Adipose tissue (tissue), 3 donors: ENCODE measurements around the gene LRRC59. TPM values are rescaled to one million over a fixed set of nuclear protein-coding genes. Genes with fewer than 3 reads are reported as not detected.
"Not testable (repeated sequence)": the region's sequence is repeated elsewhere in the genome, so short reads cannot be mapped to it uniquely, and the experiment has no call there.

ENCODE experiments used
- H3K27ac ChIP-seq: one replicate; pipeline ENCODE4 v1.5.1; 2013; ENCODE audit warnings: low read depth, low read length
- WGBS, 3 donors: extraction: QIAGEN DNeasy Blood & Tissue Kit; methylation state at CpG; one replicate each; pipeline ENCODE4 v1.1.7; 2013; 5-methylcytosine and 5-hydroxymethylcytosine counted together
- polyA plus RNA-seq, 3 donors: library from polyadenylated mRNA; stranded (reverse); fragments of 200-250 nt; gene quantifications; one replicate each; pipeline ENCODE4 v1.2.3, GENCODE V29; 2013
- donor health status: healthy with polysubstance abuse.
- donor health status: Bipolar disorder and iron deficiency.
- donor health status: healthy.

The LRRC59 gene
- polyA plus RNA-seq, 3 donors, result 57.1 to 74.7 (median 63.1) TPM

DNA sequence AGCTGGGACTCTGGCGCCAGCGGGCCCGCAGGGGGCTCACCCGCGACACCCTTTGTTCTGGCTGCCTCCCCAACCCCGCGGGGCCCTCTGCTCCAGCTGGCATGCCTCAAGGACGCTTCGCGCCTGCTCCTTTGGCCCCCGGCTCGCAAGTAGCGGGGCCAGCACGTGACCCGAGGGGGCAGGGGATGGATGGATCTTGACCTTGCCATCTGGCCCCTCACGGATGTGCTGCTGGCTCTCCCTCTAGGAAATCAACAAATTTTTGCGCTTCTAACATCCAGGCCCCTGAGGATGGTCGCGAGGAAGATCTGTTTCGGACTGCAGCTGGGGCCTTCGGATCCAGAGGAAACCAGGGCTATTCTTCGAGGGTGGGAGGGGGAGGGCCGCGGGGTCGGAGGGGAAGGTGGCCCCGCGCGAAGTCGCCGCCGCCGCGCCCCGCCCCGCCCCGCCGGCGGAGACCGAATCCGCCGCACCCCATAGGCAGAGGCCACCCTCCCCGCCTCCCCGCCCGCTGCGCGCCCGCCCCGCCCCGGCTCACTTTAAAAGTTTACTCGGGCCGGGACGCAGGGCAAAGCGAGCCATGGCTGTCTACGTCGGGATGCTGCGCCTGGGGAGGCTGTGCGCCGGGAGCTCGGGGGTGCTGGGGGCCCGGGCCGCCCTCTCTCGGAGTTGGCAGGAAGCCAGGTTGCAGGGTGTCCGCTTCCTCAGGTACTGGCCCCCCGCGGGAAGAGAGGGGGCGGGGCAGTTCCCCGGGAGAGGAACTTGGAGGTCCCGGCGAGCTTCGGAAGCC is 28.6 kb upstream of the LRRC59 start, which contains the start of gene ACSF2:
Gene ACSF2, plus strand, starts transcription at position 537 of the 790 bp plus-strand sequence. Its CDS starts 44 bp downstream, at position 581.
- H3K27ac ChIP-seq, result no peak within 1 kb of the TSS
- 1% methylated on average over 49 to 70 of the region's 70 CpGs for WGBS, 3 donors

DNA sequence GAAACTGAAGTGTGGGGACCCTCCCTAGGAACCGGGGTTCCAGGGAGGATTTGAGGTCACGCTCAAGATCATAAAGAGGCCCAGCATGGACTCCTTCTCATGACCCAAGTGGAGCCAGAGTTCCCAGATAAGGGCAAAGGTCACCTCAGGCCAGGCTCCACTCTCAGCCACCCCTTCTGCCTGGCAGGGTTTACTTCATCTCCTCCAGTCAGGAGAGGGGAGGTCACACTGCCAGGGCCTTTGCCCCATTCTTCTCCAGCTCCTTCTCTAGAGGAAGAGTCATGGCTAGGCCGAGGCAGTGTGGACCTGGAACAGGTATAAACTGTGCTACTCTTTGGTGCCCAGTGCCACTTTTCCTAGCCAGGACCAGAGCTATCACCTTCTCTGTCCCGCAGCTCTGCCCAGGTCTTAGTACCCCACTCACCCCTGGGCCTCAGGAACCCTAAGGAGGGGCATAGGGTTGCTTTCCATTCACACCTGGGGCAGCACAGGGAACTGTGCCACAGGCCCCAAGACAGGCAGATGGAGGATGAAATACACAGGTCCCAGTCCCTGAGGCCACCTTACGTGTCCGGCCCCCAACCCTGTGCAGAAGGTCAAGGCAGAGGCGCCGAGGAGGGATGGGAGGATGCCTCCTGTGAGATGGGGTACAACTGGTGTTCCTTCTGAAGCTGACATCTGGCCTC is 27.8 kb upstream of the LRRC59 start:
- 75 to 87% (median 85%) methylated on average over 8 of the region's 8 CpGs for WGBS, 3 donors
- H3K27ac ChIP-seq, result no peak overlapping the region

- WGBS, 3 donors, result 67 to 81% (median 77%) methylated on average over 9 of the region's 9 CpGs
- no peak overlapping the region for H3K27ac ChIP-seq
Measured at GRCh38 chr17:50424246-50424995, 27.1 kb upstream of the LRRC59 start.

GRCh38 chr17:50423553-50424159 is 26.3 kb upstream of the LRRC59 start:
- WGBS, 3 donors, result 31 to 35% (median 33%) methylated on average over 6 of the region's 6 CpGs
- H3K27ac ChIP-seq, result no peak overlapping the region

GRCh38 chr17:50422738-50423137 is 25.4 kb upstream of the LRRC59 start:
- no peak overlapping the region for H3K27ac ChIP-seq
- WGBS, 3 donors, result 75 to 96% (median 89%) methylated on average over 2 of the region's 2 CpGs

DNA sequence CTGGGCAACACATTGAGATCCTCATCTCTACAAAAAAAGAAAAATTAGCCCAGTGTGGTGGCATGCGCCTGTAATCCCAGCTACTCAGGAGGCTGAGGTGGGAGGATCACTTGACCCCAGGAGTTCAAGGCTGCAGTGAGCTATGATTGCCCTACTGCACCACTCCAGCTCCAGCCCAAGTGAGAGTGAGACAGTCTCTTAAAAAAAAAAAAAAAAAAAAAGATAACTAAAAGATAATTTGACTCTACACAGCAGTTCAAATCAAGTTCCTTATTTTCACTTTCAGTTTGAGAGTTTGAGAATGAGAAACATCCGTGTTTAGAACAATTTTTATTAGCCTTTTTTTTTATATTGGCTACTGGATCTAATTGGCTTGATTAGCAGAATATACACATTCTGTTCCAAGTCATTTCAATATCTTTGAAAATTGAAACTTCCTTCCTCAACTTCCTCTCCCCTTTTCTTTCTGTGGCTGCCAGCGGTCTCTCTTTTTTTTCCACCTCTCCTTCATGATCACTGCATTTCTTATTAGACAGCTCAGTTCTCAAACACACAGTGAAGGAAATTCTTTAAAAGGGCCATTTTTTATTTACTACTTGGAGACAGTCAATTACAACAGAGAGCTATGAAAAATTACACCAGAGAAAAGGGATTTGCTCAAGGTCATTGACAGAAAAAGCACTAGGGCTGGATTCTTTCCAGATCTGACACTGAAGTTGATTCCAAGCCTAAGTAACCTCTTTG is 24.2 kb upstream of the LRRC59 start:
- H3K27ac ChIP-seq, result no peak overlapping the region
- 28 to 33% (median 30%) methylated on average over 3 of the region's 3 CpGs for WGBS, 3 donors

GRCh38 chr17:50420419-50421112 is 23.2 kb upstream of the LRRC59 start:
- no peak overlapping the region for H3K27ac ChIP-seq
- WGBS, 3 donors, result 70 to 87% (median 80%) methylated on average over 6 of the region's 6 CpGs

- WGBS, 3 donors, result 97 to 99% (median 98%) methylated on average over 10 of the region's 10 CpGs
- not testable (repeated sequence) for H3K27ac ChIP-seq
Measured at GRCh38 chr17:50419577-50419976, 22.3 kb upstream of the LRRC59 start.

GRCh38 chr17:50414808-50415207 is 17.5 kb upstream of the LRRC59 start:
- 78 to 83% (median 81%) methylated on average over 3 of the region's 3 CpGs for WGBS, 3 donors

DNA sequence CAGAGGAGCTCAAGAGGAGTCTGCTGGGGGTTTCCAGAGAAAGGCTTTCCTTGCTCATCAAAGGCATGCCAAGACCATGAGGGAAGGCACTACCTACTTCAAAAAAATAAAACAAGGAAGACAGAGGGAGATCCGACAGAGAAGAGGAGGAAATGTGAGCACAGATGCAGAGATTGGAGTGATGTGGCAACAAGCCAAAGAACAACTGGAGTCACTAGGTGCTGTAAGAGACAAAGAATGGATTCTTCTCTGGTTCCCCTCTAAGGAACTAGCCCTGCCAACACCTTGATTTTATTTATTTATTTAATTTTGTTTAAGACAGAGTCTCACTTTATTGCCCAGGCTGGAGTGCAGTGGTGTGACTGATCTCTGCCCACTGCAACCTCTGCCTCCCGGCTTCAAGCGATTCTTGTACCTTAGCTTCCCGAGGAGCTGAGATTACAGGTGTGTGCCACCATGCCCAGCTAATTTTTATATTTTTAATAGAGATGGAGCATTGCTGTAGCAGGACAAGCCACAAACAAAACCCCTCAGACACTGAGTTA is 14.9 kb upstream of the LRRC59 start:
- WGBS, 3 donors, result 82 to 88% (median 88%) methylated on average over 4 of the region's 4 CpGs
- no peak overlapping the region for H3K27ac ChIP-seq

More at GRCh38 chr17:50414808-50415207, 17.5 kb upstream of the LRRC59 start:
- H3K27ac ChIP-seq, result no peak overlapping the region

DNA sequence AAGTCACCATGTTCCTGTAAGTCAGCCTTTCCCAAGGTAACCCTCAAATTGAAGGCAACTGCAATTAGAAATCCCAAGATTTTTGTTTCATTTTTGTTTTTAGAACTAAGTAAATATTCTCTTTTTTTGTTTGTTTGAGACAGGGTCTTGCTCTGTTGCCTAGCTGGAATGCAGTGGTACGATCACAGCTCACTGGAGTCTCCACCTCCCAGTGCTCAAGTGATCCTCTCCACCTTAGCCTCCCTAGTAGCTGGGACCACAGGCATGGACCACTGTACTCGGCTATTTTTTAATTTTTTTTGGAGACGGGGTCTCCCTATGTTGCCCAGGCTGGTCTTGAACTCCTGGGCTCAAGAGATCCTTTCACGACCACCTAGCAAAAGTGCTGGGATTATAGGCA is 10.6 kb upstream of the LRRC59 start:
- no peak overlapping the region for H3K27ac ChIP-seq
- 66 to 78% (median 68%) methylated on average over 4 of the region's 4 CpGs for WGBS, 3 donors

DNA sequence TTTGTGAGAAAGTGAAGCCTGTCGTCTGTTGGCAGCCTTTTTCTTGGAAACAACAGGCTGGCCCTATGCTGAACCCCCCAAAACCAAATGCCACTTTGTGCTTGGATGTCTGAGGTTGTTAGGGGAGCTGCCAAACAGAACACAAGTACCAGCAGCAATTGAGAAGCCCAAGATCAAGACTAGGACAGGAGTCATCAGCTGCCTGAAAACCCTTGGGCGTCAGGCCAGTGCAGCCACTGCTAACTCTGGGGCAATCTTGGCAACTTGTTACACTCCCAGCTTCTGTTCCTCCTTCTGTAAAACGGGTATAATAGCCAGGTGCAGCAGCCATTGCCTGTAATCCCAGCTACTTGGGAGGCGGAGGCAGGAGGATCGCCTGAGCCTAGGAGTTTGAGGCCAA is 9.3 kb upstream of the LRRC59 start:
- WGBS, 3 donors, result 72 to 86% (median 80%) methylated on average over 5 of the region's 5 CpGs

GRCh38 chr17:50405351-50405750 is 8.0 kb upstream of the LRRC59 start:
- not testable (repeated sequence) for H3K27ac ChIP-seq
- 87 to 91% (median 90%) methylated on average over 4 of the region's 4 CpGs for WGBS, 3 donors

More for the DNA sequence above, 9.3 kb upstream of the LRRC59 start:
- H3K27ac ChIP-seq, result no peak overlapping the region

GRCh38 chr17:50399591-50399990 is 2.3 kb upstream of the LRRC59 start:
- 93 to 98% (median 95%) methylated on average over 8 of the region's 8 CpGs for WGBS, 3 donors
- not testable (repeated sequence) for H3K27ac ChIP-seq

GRCh38 chr17:50398672-50399071 is 1.3 kb upstream of the LRRC59 start:
- WGBS, 3 donors, result 95 to 100% (median 95%) methylated on average over 3 of the region's 3 CpGs

GRCh38 chr17:50397919-50398285 is 579 bp upstream of the LRRC59 start:
- no peak overlapping the region for H3K27ac ChIP-seq
- WGBS, 3 donors, result 53 to 64% (median 59%) methylated on average over 9 of the region's 9 CpGs

More at GRCh38 chr17:50398672-50399071, 1.3 kb upstream of the LRRC59 start:
- not testable (repeated sequence) for H3K27ac ChIP-seq
